Astrocyte of the cerebellum (primary cell): ENCODE results near the gene RBPJL.
A peak's percentile ranks its signal among the peaks of the same experiment; 100 is the strongest.

ENCODE experiments used
- DNase-seq: peaks from one replicate; pipeline ENCODE4 v3.0.0-alpha.2; 2011; ENCODE audit warnings: low read depth
- H3K4me3 ChIP-seq: 2 replicates; pipeline ENCODE4 v1.5.1; 2011; ENCODE audit warnings: mild to moderate bottlenecking, low read depth, low read length, moderate library complexity
- in situ Hi-C: cut with HindIII; loops from 2 replicates; pipeline ENCODE4 v1.10.0; 2017; ENCODE audit warnings: low sequenced_read_pairs
- TF ChIP-seq, protein P1 (sequence below): IDR thresholded peaks from 2 replicates; pipeline ENCODE4 v1.5.1; 2012; ENCODE audit warnings: low read length, low read depth, moderate library complexity, mild to moderate bottlenecking; ENCODE audit errors: missing control alignments

Gene RBPJL

GRCh38 chr20:45361793-45362192 is 55.2 kb downstream of the RBPJL start:
- no peak for DNase-seq
- in situ Hi-C loops, result no loop called here
- H3K4me3 ChIP-seq, result no peak overlapping the region
- TF ChIP-seq, protein P1, sequence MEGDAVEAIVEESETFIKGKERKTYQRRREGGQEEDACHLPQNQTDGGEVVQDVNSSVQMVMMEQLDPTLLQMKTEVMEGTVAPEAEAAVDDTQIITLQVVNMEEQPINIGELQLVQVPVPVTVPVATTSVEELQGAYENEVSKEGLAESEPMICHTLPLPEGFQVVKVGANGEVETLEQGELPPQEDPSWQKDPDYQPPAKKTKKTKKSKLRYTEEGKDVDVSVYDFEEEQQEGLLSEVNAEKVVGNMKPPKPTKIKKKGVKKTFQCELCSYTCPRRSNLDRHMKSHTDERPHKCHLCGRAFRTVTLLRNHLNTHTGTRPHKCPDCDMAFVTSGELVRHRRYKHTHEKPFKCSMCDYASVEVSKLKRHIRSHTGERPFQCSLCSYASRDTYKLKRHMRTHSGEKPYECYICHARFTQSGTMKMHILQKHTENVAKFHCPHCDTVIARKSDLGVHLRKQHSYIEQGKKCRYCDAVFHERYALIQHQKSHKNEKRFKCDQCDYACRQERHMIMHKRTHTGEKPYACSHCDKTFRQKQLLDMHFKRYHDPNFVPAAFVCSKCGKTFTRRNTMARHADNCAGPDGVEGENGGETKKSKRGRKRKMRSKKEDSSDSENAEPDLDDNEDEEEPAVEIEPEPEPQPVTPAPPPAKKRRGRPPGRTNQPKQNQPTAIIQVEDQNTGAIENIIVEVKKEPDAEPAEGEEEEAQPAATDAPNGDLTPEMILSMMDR, result no peak

- peak; percentile 96 for DNase-seq
- in situ Hi-C loops, result no loop called here
- TF ChIP-seq, protein P1, result peak; percentile 83
- peak within 1 kb of the TSS; percentile 80 for H3K4me3 ChIP-seq
Measured at GRCh38 chr20:45362804-45363610, 56.4 kb downstream of the RBPJL start, which contains the start of gene SYS1. Gene SYS1 (plus strand): TSS chr20:45363156. CDS start chr20:45363532, 376 bp downstream.

DNA sequence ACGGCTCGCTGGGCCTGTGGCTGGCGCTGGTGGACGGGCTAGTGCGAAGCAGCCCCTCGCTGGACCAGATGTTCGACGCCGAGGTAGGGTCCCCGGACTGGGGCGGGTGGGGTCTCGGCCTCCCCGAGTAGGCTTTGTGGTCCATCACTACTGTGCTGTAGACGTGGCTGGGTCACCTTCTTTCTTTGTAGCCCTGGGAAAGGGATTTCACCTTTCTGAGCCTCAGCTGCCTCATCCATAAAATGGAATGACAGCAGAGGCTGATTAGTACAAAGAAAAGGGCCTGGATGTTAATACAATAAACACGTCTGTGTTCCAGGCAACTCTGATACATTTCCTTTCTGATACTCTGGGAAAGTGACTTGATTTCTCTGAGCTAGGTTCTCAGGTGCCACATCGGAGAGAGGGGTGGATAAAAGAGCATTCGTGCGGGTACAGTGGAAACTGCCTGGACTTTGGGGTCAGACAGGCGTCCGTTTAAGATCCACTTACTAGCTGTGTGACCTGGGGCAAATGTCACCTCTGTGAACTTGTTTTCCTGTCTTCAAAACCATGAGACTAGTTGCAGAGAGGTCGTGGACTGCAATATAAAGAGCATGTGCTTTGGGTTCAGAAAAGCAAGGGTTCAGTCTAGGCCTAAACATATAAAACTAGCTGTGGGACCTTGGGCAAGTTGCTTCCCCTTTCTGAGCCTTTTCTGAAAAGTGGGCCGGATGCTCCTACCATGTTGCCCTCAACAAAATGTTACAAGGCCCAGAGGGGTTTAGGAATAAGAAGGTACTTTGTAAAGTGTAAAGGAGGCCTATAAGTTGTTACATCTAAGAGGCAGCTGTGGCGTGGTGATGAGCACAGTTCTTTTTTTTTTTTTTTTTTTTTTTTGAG is 57.2 kb downstream of the RBPJL start:
- peak overlapping the region; percentile 80 for H3K4me3 ChIP-seq
- TF ChIP-seq, protein P1, result no peak
- DNase-seq, result no peak
- in situ Hi-C loops, result no loop called here

- TF ChIP-seq, protein P1, result no peak
- DNase-seq, result no peak
- H3K4me3 ChIP-seq, result no peak overlapping the region
- in situ Hi-C loops, result no loop called here
Measured at GRCh38 chr20:45365444-45365970, 58.9 kb downstream of the RBPJL start.

DNA sequence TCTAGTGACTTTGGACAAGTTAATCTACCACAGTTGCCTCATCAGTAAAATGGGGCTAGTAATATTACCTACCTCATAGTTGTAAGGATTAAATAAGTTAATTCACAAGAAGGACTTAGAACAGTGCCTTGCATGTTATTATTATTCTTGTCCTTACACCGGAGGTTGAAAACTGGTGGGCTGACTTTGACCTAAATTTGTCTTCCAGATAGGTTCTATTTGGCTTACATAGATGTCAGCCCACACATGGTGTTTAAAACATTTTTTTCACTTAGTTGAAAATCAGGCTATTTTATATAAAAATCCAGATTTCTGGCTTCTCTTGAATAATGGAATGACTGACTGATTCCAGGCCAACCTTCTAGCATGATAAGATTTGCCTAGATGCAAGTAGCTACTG is 59.6 kb downstream of the RBPJL start:
- no peak overlapping the region for H3K4me3 ChIP-seq
- TF ChIP-seq, protein P1, result no peak
- in situ Hi-C loops, result no loop called here
- no peak for DNase-seq

DNA sequence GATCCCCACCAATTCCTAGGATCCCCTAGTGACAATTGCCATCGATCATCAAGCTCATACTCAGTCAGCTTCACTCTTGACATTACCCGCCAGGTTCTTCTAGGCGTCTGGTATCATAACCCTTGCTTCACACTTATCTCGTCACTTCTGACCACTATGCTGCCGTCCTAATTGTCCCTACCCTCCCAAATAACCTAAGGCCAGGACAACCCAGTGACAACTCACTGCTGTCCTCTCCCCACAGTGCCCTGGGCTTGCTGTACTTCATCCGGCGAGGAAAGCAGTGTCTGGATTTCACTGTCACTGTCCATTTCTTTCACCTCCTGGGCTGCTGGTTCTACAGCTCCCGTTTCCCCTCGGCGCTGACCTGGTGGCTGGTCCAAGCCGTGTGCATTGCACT is 60.0 kb downstream of the RBPJL start:
- DNase-seq, result no peak
- in situ Hi-C loops, result no loop called here

More for the DNA sequence above, 60.0 kb downstream of the RBPJL start:
- TF ChIP-seq, protein P1, result no peak
- no peak overlapping the region for H3K4me3 ChIP-seq
